NCI-H524 (cell line): ENCODE results near the gene CD55.
A peak's percentile ranks its signal among the peaks of the same experiment; 100 is the strongest.
"Not testable (repeated sequence)": the region's sequence is repeated elsewhere in the genome, so short reads cannot be mapped to it uniquely, and the experiment has no call there.

Experiments
- DNase-seq, 2 experiments: peaks; one replicate each; lab custom pipeline; 2025; lab: John Stamatoyannopoulos, UW

The CD55 gene

DNA sequence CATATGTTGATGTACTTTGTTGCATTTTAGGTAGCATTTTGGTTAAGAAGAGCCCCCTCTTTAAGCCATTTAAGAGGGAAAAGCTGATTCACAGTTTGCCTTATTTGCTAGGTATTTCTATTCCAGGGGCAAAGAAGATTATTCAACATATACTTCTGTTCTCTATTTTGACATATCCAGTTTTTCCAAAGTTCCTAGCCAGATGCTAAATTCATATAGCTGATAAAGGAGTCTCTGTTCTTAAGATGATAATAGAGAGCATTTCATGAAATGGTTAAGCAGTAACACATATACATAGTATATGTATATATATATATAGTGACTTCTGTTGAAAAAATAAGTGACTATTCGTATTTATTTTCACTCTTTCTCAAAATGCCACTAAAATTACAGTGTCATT is 15.5 kb upstream of the CD55 start:
- no peak for DNase-seq

DNA sequence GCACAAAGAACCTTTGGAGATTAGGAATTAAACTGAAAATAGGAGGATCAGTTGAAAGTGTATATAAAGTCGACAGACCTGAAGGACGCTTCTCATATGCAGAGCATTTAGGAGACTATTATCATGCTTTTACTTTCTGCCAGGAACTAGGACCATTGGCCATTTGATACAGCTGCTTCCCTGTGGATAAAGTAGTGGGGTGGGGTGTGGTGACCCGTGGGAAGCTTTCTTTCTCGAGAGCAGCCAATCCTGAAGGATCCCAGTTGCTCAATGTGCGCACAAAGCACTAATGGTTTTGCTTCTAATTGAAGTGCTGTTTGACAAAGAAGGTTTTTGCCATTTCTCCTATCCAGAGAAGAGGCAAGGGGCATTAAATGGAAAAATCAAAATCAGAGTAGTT is 14.9 kb upstream of the CD55 start:
- DNase-seq, result no peak

DNA sequence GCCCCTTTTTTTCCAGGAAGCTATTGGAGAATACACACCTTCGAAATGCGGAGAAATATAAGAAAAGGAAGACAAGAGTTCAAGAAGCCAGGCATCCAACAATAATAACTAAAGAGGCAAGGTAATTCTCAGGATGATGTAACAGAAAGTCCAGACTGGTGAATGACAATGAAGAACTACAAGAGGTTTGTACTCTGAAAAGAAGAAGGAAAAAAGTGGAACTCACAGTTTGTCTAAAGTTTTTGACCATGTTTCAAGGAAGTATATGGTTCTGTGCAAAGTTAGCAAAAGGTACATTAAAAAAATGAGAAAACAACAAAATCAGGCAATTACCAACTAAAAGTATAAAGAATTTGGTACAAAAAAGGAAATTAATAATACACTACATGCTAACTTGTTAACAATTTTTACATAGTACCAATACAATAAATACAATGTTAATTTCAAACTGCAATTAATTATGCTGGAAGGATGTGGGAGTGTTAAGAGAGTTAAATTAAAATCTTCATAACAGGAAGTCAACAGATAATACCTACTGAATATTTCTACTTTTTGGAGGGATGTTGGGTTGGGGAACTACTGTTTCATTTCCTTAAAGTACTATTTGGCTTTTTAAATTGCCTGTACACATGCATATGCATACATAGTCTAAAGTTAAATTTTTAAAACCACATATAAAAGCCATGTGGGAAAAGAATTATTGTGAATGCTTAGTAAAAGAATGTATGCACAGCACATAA is 12.9 kb upstream of the CD55 start:
- no peak for DNase-seq

DNA sequence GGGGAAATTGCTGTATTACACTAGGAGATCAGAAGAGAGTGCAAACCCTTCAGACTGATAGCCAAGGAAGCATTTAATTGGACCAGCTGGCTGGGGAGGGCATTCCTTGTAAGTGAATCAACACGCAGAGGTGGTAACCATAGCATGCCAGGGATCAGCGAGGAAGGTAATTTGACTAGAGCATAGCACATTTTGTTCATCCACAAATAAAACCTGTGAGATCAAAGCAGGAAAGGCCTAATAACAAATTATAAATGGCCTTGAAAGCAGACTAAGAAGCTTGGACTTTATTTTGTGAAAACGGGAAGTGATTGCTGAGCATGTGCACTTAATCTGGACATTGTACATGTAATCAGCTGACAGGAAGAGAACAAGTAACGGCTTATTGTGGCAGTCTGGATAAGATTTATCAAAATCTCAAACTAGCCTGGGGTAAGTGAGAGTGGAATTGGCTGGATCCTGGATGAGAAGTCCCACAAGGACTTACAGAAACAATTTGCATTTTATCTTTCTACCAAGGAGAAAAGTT is 11.7 kb upstream of the CD55 start:
- no peak for DNase-seq

GRCh38 chr1:207311888-207312603 is 9.4 kb upstream of the CD55 start:
- DNase-seq, result no peak

DNA sequence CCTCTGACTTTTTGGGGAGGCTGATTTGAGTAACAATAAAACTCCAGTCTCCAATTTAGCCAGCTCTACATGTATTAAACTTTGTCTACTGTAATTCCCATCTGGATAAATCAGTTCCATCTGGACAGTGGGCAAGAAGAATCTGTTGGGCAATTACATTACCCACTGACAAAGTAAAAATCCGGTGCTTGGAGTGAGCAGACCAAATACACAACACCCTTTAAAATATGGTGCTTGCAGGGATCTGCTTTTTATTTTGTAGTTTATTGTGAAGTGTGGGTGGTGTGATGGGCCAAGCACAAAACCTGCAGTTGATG is 8.9 kb upstream of the CD55 start:
- peak in 1 of 2 experiments; percentile 40 for DNase-seq

DNA sequence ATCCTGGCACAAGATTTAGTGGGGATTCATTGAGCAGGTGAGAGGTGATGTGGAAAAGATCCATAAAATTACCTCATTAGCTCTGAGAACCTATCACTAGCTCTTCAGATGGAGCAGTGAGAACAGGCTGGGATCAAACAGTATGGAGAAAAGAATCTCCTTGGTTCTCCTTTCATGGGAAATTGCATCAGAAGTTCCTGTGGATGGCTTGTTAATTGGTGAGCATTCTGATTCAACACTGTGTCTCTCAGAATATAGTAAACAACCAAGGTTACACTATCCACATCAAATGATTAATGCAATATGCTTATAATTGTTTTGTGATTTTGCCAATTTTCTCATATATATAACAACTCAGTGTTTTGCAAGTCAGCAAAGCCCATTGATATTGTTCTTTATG is 8.3 kb upstream of the CD55 start:
- no peak for DNase-seq

DNA sequence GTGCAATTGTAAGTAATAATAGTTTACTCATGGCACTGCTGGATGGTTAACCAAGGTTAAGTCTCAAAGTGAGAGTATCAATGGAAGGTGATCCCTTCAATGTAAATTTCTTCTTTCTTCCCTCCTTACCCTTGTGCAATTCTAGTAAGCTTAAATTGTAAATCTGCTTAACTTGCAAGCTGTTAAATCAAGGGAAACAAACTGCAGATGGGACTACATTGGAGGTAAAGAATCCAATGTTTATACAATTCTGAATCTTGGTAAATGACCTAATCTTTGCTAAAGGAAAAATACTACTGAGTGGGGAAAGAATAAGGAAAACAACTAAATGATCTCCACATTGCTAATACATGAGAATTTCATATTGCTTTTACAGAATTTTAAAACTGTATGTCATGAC is 6.7 kb upstream of the CD55 start:
- DNase-seq, result no peak

GRCh38 chr1:207315435-207315834 is 6.0 kb upstream of the CD55 start:
- DNase-seq, result no peak

GRCh38 chr1:207316141-207316540 is 5.3 kb upstream of the CD55 start:
- no peak for DNase-seq

- no peak for DNase-seq
These were observed 4.7 kb upstream of the CD55 start for GRCh38 chr1:207316622-207317391.

DNA sequence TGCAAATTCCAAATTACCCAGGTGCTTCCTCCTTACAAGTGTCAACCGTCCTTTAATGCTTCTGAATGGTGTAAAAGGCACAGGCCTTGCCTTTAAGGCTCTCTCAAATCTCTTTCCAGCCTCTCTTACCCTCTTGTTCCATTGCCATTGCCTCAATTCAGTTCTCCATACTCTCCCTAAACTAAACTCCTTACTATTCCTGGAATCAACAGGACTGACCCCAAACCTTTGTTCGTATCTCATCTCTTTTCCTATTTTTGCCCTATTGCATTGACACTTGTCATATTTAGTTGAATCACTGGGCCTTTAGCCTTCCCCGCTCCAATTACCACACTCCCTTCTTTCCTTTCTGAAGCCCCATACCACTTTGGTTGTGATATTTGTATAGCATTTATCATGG is 3.9 kb upstream of the CD55 start:
- no peak for DNase-seq

- DNase-seq, result no peak
These were observed 3.3 kb upstream of the CD55 start for GRCh38 chr1:207318072-207318619.

DNA sequence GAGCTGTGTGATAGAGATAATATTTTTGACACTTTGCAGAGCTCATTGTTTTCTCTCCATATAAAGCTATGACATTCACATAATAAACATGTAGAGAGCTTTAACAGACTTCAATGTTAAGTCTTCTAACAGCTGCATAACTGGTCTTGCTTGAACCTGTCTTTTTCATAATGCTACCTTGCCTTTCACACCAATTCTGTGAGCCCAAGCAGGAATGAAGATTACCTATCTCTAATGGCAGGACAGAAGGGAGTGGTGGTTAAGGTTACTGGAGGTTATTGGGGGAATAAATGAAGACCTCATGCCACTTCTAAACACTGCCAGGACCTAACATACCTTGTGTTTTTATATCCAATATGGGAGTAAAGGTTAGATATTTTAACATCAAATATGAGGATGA is 2.3 kb upstream of the CD55 start:
- DNase-seq, result no peak

- not testable (repeated sequence) for DNase-seq
These were observed 1.4 kb upstream of the CD55 start for GRCh38 chr1:207320105-207320504.

DNA sequence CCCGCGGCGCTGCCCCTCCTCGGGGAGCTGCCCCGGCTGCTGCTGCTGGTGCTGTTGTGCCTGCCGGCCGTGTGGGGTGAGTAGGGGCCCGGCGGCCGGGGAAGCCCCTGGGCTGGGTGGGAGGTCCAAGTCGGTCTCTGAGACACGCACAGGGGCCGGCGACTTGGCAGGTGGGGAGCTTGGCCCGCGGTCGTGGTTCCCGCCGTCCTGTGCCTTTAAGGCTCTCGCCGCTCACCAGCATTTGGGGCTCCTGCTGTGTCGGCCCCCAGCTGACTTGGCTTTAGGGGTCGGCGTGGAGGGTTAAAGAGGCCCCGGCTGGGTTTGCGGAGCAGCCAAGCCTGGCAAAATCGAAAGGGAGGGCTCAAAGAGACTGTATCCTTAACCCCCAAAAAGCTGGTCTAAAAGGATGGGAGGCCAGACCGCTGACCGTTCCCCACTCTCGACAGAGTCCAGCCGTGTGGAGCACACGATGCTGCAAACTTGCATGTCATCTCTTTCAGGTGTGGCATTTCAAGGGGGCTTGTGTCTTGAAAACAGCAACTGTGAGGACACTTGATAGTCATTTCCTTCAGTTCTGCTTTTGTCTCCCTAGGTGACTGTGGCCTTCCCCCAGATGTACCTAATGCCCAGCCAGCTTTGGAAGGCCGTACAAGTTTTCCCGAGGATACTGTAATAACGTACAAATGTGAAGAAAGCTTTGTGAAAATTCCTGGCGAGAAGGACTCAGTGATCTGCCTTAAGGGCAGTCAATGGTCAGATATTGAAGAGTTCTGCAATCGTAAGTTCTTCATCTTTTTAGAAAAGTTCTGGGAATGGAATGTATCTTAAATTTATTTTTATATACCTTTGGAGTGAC is 540 bp downstream of the CD55 start:
- peak; percentile 16 to 41 for DNase-seq

DNA sequence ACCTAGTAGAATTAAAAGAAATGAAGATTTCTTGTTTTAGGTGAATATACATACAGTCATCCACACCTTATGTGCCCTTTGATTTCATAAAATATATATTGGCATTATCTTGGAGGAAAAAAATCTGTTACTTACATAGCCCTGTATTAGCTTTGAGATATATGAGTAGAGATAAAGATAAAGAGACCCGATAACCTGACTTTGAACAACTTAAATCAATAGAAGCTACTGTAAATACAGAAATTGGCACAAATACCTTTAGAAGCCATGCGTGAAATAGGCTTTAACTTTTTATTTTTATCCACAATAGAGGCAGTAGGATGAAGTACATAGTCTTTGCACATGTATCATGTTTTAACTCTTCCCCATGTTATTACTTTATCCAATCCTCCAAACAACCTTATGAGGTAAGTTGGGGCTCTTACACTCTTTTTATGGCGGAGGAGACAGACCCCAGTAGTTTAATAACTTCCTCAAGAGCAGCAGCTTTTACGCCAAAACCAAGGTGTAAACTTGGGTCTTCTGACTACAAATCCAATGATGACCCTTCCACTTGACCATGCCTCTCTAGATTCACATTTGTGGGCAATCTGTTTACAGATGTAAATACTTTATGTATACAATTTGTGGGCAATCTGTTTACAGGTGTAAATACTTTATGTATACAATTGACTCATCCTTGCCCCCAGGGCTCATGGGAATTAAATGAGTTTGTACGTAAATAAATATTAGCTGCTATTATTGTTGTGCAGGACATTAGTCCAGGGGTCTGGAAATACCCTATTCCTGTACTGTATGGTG is 2.1 kb downstream of the CD55 start:
- DNase-seq, result no peak

DNA sequence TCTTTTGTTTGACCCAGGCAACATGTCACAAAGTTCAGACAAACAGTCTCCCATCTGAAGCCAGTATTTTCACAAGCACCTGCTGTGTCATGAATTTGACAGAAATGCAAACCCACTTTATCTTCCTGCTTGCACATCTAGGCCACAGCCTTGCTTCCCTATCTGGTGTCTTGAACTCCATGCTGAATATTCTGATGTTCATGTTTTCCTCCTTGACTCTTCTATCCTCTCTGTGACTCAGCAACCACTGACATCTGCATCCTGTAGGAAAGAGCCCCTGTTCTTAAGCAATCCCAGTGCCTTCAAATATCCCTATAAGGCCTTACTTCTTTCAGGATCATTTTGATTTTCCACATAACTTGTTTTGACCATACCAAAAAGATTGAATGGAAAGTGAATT is 6.5 kb downstream of the CD55 start:
- no peak for DNase-seq

DNA sequence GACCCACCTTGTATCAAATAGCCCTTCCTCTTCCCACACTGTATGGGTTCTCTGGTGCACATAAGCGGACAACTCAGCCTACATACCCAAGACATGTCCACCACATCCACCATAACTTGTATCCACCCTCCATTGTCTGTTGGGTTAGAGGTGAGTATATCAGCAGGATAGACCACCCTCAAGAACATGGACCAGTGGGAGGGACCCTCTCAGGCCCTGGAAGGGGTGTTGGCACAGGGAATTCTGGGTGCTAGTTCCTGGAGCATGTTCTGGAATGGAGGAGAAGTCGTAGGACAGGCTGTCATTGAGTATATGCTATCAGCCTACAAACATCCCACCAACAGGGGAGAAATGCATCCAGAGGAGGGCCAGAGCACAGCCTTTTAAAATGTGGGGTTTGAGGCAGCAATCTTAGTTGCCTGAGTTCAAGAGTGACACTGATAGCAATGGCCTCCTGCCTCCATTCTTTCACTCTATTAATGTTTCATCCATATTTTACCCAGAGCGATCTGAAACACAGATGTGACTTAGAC is 7.5 kb downstream of the CD55 start:
- DNase-seq, result no peak

GRCh38 chr1:207329469-207329868 is 8.0 kb downstream of the CD55 start:
- no peak for DNase-seq
